Stimulated activated CD8-positive, alpha-beta memory T cell treated with anti-CD3 and anti-CD28 coated beads, Interleukin-7, amount 100 ng/mL, for 24 hours (primary cell): Measurements from ENCODE around the gene MVB12B.

Experiments
- DNase-seq: peaks from one replicate; pipeline ENCODE4 v3.0.0-alpha.2; 2020; ENCODE audit warnings: low read depth

Gene MVB12B

DNA sequence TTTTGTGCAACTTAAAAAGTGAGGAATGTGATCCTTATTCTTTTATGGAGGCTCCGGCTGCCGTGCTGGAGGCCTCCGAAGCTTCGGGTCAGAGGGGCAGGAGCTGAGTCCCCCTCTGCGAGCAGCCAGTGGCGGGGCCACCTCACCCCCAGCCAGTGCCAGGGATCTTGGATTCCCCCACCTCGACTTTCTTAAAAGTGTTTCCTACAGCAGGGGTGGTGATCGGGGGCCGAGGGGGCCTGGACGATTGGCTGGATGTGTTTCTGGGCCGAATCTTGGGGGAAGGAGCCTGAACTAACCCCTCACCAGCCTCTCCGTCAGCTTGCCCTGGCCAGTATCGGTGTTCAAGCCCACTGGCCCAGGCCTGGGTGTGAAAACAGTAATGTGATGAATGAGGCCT lies 194.9 kb downstream of the MVB12B start:
- no peak for DNase-seq

DNA sequence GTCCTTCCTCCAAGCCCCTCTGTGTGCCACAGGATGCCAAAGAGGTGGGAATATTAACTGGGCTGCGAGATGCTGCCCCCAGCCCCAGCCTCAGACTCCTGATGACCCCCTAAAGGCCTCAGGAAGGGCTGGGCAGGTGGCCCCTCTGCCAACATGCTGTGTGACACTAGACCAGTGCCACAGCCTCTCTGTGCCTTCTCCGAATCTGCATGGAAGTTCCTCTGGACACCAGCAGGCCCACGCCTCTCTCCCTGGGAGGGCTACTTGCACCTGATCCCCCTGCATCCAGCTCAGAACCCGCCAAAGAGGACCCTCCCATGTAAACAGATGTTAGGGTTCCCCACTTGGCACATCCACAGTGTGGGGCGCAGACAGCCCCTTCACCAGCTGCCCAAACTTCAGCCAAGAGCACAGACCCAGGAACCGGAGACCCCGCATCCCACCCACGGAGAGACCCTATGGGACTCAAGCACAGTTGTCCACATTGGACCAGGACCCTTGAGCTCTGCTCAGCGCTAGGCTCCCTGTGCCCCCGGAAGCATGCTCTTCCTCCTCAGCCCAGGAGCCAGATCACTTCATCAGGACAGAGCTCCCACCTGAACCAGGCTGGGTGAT lies 195.5 kb downstream of the MVB12B start:
- no peak for DNase-seq

DNA sequence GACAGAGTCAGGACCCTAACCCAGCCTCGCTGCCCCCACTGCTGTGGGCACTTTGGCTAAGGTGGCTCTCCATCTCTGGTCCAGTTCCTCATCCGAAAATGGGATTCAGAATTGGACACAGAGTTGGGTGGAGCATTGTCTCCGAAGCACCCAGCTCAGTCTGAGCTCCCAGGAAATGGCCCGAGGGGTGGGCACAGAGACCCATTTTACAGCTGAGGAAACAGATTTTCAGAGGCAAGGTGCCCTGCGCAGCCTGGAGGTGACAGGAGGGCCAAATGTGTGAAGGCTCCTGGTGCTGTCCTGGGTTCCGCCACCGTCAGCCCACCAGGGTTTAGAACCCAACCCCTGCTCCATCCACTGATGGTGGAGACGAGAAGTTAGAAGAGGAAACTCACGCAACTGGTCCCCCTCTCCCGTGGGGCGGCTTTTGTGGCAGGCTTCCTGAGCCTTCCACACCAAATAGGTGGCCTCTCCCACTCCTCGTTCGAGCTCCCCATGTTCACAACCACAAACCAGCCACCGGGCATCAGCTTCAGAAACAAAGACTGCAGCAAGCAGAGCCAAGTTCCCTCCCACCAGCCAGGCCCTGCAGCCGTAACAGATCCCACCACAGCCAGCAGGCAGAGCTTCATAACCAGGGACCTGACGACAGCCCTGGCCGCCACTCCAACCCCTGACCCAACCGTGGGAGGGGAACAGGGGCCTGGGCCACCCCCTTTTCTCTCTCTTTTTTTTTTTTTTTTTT lies 196.2 kb downstream of the MVB12B start:
- no peak for DNase-seq

DNA sequence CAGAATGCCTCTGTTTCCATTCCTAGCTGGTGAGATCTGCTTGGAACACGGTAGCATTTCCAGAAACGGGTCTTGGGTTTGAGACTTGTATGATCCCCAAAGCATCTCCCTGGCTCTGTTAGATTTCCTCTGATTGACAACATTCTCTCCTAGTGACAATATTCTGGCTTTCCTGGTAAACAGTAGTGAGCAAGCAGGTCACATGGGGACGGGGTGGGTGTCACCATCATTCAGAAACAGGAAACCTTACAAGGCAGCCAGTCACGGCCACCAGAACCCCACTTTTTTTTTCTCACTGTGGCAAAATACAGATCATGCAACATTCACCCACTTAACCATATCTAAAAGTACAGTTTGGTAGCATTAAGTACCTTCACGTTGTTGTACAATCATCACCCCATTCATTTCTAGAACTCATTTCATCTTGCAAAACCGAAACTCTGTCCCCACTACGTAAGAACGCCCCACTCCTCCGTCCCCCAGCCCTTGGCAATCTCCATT lies 197.0 kb downstream of the MVB12B start:
- no peak for DNase-seq

DNA sequence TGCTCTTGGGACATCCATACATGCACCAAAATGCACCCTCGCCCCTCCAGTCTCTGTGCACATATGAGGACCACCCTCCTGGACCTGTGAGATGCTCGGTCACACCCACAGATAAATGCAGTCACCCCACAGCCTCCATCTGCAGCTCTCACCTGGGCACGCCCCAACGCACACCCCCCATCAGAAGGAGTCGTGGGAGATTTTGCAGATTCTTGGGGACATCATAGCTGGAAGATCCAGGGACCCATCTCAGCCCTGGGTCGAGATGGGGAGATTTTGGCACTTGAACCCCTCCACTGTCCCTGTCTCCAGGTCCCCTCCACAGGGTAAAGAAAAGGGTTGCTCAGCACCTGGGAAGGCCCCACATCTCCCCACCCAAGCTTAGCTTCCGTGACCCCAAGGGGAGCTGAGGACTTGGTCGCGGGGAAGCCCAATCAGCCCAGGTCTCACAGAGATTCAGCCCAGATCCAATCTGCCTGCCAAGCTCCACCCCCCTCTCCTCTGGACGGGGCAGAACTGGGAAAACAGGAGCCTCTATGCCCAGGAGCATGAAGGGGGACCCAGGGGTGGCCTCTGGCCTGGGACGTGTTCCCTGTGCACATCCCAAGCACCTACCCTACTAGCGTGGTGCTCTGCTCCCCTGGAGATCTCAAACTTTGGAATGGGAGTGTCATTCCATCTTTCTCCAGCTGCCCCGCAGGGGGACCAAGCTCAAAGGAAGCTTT lies 197.9 kb downstream of the MVB12B start:
- DNase-seq = no peak

- no peak for DNase-seq
These were observed 199.8 kb downstream of the MVB12B start for GRCh38 chr9:126526218-126527108.

DNA sequence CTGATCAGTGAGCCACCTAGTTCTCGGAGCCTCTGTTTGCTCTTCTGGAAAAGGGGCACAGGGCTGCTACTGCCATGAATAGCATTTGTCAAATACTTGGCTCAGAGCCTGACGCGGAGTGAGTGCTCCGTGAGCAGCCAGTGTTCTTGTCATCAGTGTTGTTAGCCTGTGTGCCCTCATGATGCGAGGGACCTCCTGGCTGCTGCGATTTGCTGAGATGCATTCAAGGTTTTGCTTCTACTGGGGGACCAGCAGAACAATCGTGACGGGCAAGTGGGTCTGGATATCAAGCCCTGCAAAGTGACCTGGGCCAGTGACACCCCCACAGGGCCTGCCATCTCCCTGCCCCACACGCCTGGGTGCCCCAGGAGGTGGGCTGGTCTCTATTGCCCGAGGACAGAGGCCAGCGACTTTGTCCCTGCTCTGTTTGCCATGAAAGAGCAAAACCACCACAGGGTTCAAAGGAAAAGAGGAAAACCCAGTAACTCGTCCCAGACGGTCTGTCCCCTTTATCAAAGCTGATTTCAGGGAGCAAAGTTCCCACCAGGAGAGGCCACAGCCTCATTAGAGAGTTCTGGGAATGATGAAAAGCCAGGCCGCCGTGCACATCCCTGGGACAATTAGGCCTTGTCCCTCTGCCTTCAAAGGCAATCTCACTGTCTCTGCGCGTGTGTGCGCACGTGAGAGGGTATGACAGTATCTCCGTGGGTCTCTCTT lies 200.6 kb downstream of the MVB12B start:
- DNase-seq = no peak

GRCh38 chr9:126528111-126528510 lies 201.5 kb downstream of the MVB12B start:
- no peak for DNase-seq

- no peak for DNase-seq
These were observed 202.3 kb downstream of the MVB12B start for GRCh38 chr9:126528915-126529314.

GRCh38 chr9:126531035-126531571 lies 204.5 kb downstream of the MVB12B start:
- DNase-seq = no peak

DNA sequence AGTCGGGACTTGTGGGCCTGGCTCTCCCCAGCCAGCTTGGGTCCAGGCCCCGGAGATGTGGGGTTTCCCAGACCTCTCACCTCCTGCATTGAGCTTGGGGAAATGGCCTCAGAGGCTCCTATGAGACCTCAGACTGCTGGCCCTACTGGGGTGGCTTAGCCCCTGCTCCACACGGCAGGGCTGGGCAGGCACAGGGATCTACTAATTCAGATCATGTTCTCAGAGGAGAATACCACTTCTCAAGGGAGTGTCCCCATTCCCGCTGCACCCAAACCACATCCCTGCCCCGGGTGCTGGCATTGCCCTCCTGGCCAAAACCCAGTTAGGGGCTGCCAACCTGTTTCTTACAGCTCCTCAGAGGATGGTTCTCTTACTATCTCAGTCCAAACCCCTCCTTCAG lies 205.0 kb downstream of the MVB12B start:
- DNase-seq = no peak

- no peak for DNase-seq
These were observed 205.4 kb downstream of the MVB12B start for GRCh38 chr9:126532019-126532462.

GRCh38 chr9:126532489-126532888 lies 205.9 kb downstream of the MVB12B start:
- no peak for DNase-seq

DNA sequence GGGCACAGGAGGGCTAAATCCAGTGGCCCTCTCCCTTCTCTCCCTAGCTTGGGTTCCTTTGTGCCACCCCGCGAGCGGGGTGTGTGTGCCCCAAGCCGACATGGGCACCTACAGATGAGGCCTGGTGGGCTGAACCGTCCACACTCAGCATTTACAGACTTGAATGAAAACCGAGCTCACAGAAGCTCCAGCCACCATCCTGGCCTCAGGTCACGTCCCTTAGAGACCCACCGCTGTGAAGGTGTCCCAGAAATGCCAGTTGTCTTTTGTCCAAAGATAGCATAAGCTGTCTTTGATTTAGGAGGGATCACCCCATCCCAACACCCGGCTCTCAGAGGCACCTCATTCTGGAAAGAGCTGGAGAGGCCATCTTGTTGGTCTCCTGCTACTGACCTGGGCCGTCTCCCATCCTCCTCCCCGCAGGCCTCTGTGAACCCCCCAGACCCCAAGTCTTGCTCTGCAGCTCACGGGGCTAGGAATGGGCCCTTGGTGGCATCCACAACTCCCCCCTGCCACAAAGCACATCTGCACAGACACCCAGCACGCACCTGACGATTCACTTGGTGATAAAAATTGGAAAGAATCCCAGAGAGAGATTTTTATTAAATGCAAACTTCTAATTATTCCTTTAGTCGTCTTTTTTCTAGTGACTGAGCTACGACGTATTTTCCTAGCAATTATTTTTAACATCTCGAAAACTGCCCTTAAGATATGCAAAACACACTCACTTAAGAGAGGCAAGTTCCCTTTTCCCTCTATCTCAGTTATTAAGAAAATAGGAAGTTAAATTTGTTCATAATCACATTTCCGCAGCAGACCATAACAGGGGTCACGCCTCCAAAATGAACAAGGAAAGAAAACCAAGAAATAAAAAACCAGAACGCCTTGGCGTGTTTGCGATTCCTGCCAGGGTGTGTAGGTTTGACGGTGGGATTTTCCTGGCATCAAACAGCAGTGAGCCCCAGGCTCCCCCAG lies 206.6 kb downstream of the MVB12B start:
- DNase-seq = no peak

DNA sequence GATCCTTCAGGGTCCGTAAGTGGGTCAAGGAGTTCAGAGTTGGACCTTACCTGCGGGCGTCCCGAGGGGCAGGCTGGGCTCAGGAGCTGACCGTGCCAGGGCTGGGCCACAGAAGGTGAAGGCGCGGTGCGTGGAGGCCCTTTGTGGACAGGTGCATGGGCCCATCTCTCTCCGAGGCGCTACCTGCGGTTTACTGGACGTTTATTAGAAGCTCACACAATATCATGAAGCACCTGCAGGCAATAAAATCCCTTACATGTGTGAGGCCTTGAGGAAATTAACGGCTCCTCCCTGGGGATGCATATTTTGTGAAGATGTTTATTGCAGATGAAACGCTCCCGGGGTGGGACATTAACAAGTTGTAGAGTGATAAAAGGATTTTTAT lies 207.3 kb downstream of the MVB12B start:
- DNase-seq = no peak

GRCh38 chr9:126534431-126535186 lies 208.0 kb downstream of the MVB12B start:
- DNase-seq = no peak

GRCh38 chr9:126536131-126536530 lies 209.5 kb downstream of the MVB12B start:
- no peak for DNase-seq

- no peak for DNase-seq
These were observed 210.3 kb downstream of the MVB12B start for GRCh38 chr9:126536841-126537465.

DNA sequence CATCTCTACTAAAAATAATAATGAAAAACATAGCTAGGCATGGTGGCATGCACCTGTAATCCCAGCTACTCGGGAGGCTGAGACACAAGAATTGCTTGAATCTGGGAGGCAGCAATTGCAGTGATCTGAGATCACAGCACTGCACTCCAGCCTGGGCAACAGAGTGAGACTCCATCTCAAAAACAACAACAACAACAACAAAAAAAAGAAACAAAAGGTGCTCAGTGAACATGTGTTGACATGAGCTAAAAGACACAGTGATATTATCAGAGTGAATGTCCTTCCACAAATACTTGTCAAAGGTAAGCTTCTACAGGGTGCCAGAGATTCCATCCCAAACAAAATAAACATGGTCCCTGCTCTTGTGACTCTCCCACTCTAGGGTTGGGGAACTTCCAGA lies 211.9 kb downstream of the MVB12B start:
- no peak for DNase-seq
